HEK293T (cell line): Measurements from ENCODE around the gene THSD8.
A peak's percentile ranks its signal among the peaks of the same experiment; 100 is the strongest.

Experiments
- CTCF ChIA-PET: fragments of 350-600 bp; formaldehyde crosslinking; extraction: SDS; loops from one replicate; lab custom pipeline; 2021; ENCODE audit warnings: antibody characterized with exemption, inconsistent platforms; lab: Yijun Ruan, JAX
- POLR2A ChIA-PET: fragments of 350-600 bp; formaldehyde crosslinking; extraction: SDS; loops from one replicate; lab custom pipeline; 2020; ENCODE audit warnings: antibody characterized with exemption, inconsistent platforms; lab: Yijun Ruan, JAX
- DNase-seq: peaks from one replicate; pipeline ENCODE4 v3.0.0; 2012; ENCODE audit warnings: mixed read lengths; ENCODE audit errors: extremely low spot score
- ARNT ChIP-seq: fragments of 450-650 bp; IDR thresholded peaks from 2 replicates; pipeline ENCODE4 v1.6.1; 2017; ENCODE audit warnings: mild to moderate bottlenecking
- BHLHE40 ChIP-seq: fragments of 450-650 bp; IDR thresholded peaks from 2 replicates; pipeline ENCODE4 v1.6.1; 2016; ENCODE audit warnings: mild to moderate bottlenecking, moderate library complexity, borderline replicate concordance
- CTBP1 ChIP-seq: fragments of 450-650 bp; IDR thresholded peaks from 2 replicates; pipeline ENCODE4 v1.6.1; 2016; ENCODE audit warnings: borderline replicate concordance
- ELF4 ChIP-seq: fragments of 450-650 bp; IDR thresholded peaks from 2 replicates; pipeline ENCODE4 v1.6.1; 2017; ENCODE audit warnings: antibody characterized with exemption
- FOXA1 ChIP-seq: fragments of 450-650 bp; IDR thresholded peaks from 2 replicates; pipeline ENCODE4 v1.6.1; 2016; ENCODE audit warnings: mild to moderate bottlenecking
- FOXK2 ChIP-seq: fragments of 450-650 bp; IDR thresholded peaks from 2 replicates; pipeline ENCODE4 v1.6.1; 2016; ENCODE audit warnings: mild to moderate bottlenecking
- FOXM1 ChIP-seq: fragments of 450-650 bp; IDR thresholded peaks from 2 replicates; pipeline ENCODE4 v1.6.1; 2017; ENCODE audit warnings: mild to moderate bottlenecking, borderline replicate concordance
- HDGF ChIP-seq: fragments of 450-650 bp; IDR thresholded peaks from 2 replicates; pipeline ENCODE4 v1.6.1; 2017; ENCODE audit warnings: antibody characterized with exemption, borderline replicate concordance
- L3MBTL2 ChIP-seq: fragments of 450-650 bp; conservative IDR thresholded peaks from 2 replicates; pipeline ENCODE4 v1.6.1; 2016; ENCODE audit warnings: mild to moderate bottlenecking
- LEF1 ChIP-seq: fragments of 450-650 bp; IDR thresholded peaks from 2 replicates; pipeline ENCODE4 v1.6.1; 2017; ENCODE audit warnings: mild to moderate bottlenecking, borderline replicate concordance
- NFRKB ChIP-seq: fragments of 450-650 bp; IDR thresholded peaks from 2 replicates; pipeline ENCODE4 v1.6.1; 2016; ENCODE audit warnings: mild to moderate bottlenecking, moderate library complexity
- PKNOX1 ChIP-seq: fragments of 450-650 bp; IDR thresholded peaks from 2 replicates; pipeline ENCODE4 v1.6.1; 2016
- SP1 ChIP-seq: fragments of 450-650 bp; IDR thresholded peaks from 2 replicates; pipeline ENCODE4 v1.6.1; 2017
- SUZ12 ChIP-seq: fragments of 450-650 bp; IDR thresholded peaks from 2 replicates; pipeline ENCODE4 v1.6.1; 2016; ENCODE audit warnings: mild to moderate bottlenecking
- TARDBP ChIP-seq: fragments of 450-650 bp; IDR thresholded peaks from 2 replicates; pipeline ENCODE4 v1.6.1; 2016
- ZNF384 ChIP-seq: fragments of 450-650 bp; IDR thresholded peaks from 2 replicates; pipeline ENCODE4 v1.6.1; 2016

THSD8 gene

DNA sequence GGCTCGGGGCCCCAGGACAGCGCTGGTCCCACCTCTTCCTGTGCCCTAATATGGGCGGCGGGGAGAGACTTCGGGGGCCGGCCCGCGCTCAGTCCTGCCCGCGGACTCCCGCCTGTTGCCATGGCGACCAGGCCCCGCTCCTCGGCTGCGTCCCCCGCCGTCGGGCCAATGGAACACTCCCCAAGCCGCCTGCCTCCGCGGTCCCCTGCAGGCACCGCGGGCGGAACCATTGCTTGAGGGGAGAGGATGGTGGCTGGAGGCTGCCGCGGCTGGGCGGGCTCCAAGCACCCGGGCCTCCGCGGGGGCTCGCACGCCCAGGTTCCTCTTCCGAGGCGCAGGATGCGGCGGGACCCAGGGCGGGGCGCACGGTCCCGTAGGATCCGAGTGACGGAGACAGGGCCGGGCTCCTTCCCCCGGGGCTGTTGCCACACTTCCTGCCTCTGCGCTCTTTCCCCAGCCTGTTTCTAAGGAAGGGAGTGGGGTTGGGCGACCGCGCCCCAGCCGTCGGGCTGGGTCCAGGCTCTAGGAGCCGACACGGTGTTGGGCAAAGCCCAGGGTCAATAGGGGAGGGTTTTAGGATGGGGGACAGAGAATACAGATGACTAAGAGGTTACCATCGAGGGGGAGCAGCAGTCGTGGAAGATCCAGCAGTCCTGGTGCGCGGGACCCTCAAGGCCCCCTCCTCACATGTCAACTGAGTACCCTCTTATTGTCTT lies 11.8 kb upstream of the THSD8 start:
- peak; percentile 77 for DNase-seq

GRCh38 chr19:12790628-12791344 lies 11.1 kb upstream of the THSD8 start:
- POLR2A ChIA-PET = interaction anchor here (1.2 to 3.6 kb wide), 8 partner anchors 8 to 57 kb away, joined by 5 to 55 read pairs (median 11); partner anchors contain the start of genes GET3, RNASEH2A, THSD8 and TRIR
- DNase-seq = no peak
- CTCF ChIA-PET = interaction anchor here (0.7 to 3.3 kb wide), 4 partner anchors 13 to 303 kb away, joined by 3 to 23 read pairs (median 11); no protein-coding TSS in a partner anchor
- TF ChIP-seq ZNF384 (no peak), FOXA1 (no peak), ELF4 (no peak), PKNOX1 (no peak), CTBP1 (no peak), HDGF (no peak), TARDBP (no peak), ARNT (no peak), FOXK2 (no peak), SP1 (no peak), LEF1 (no peak), L3MBTL2 (no peak), BHLHE40 (no peak), SUZ12 (no peak)

More for the DNA sequence above, 11.8 kb upstream of the THSD8 start:
- TF ChIP-seq L3MBTL2 (no peak), SUZ12 (no peak), SP1 (no peak), ARNT (no peak), FOXM1 (no peak), NFRKB (no peak), FOXA1 (no peak), FOXK2 (no peak), ELF4 (no peak), TARDBP (no peak), BHLHE40 (no peak), HDGF (no peak), LEF1 (no peak), PKNOX1 (no peak), CTBP1 (no peak), ZNF384 (no peak)
- CTCF ChIA-PET = interaction anchor here (0.7 to 1.4 kb wide), 2 partner anchors 13 to 304 kb away, joined by 3 to 6 read pairs; no protein-coding TSS in a partner anchor
- POLR2A ChIA-PET = interaction anchor here (1.2 to 3.6 kb wide), 2 partner anchors 11 to 12 kb away, joined by 3 to 55 read pairs; no protein-coding TSS in a partner anchor

DNA sequence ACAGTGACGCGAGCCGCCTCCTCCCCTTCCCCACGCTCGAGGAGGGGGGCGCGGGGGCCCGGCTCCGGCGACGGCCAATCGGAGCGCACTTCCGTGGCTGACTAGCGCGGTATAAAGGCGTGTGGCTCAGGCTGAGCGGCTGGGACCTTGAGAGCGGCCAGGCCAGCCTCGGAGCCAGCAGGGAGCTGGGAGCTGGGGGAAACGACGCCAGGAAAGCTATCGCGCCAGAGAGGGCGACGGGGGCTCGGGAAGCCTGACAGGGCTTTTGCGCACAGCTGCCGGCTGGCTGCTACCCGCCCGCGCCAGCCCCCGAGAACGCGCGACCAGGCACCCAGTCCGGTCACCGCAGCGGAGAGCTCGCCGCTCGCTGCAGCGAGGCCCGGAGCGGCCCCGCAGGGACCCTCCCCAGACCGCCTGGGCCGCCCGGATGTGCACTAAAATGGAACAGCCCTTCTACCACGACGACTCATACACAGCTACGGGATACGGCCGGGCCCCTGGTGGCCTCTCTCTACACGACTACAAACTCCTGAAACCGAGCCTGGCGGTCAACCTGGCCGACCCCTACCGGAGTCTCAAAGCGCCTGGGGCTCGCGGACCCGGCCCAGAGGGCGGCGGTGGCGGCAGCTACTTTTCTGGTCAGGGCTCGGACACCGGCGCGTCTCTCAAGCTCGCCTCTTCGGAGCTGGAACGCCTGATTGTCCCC lies 10.4 kb upstream of the THSD8 start, which contains the start of gene JUNB:
JUNB (plus strand) TSS at position 142 of the 706 bp plus-strand sequence; CDS start at position 428, 286 bp downstream.
- POLR2A ChIA-PET = interaction anchor here (0.7 to 3.6 kb wide), 15 partner anchors 9 to 110 kb away, joined by 3 to 55 read pairs (median 6); partner anchors contain the start of genes DNASE2, GET3, RNASEH2A and THSD8
- CTCF ChIA-PET = interaction anchor here (1.1 to 3.3 kb wide), 4 partner anchors 14 to 227 kb away, joined by 3 to 23 read pairs (median 17); no protein-coding TSS in a partner anchor
- peak; percentile 7; the same call in 1 of the 2 replicates for TF ChIP-seq L3MBTL2
- no peak for TF ChIP-seq NFRKB
- no peak for TF ChIP-seq CTBP1
- TF ChIP-seq ARNT = no peak
- TF ChIP-seq ELF4 = peak; percentile 80
- peak; percentile 83 for TF ChIP-seq FOXM1
- TF ChIP-seq SUZ12 = no peak
- TF ChIP-seq LEF1 = no peak
- peak; percentile 74 for DNase-seq

- POLR2A ChIA-PET = interaction anchor here (0.6 to 3.6 kb wide), 20 partner anchors 9 to 111 kb away, joined by 3 to 55 read pairs (median 4); partner anchors contain the start of genes DHPS, DNASE2, GET3 and RNASEH2A
- no peak for DNase-seq
- TF ChIP-seq FOXA1 = no peak
- peak; percentile 64; the same call in 1 of the 2 replicates for TF ChIP-seq L3MBTL2
- CTCF ChIA-PET = interaction anchor here (0.7 to 3.3 kb wide), 6 partner anchors 9 to 228 kb away, joined by 3 to 23 read pairs (median 11); no protein-coding TSS in a partner anchor
These were observed 9.6 kb upstream of the THSD8 start for GRCh38 chr19:12792051-12792852.

GRCh38 chr19:12792853-12793289 lies 9.0 kb upstream of the THSD8 start:
- CTCF ChIA-PET = interaction anchor here (0.6 to 3.3 kb wide), 7 partner anchors 15 to 35 kb away, joined by 3 to 23 read pairs (median 7); no protein-coding TSS in a partner anchor
- POLR2A ChIA-PET = interaction anchor here (0.6 to 3.6 kb wide), 11 partner anchors 10 to 112 kb away, joined by 3 to 55 read pairs (median 7); partner anchors contain the start of genes DHPS, GET3 and RNASEH2A
- no peak for DNase-seq
- TF ChIP-seq ELF4 (no peak), LEF1 (no peak), FOXM1 (no peak), PKNOX1 (no peak), L3MBTL2 (no peak; the same call in none of the 2 replicates), SP1 (no peak), FOXK2 (no peak), SUZ12 (no peak), FOXA1 (no peak), NFRKB (no peak), HDGF (no peak), ZNF384 (no peak), CTBP1 (no peak)
